ENCODE measurements around the gene SHFL. TPM values are rescaled to one million over a fixed set of nuclear protein-coding genes. Genes with fewer than 3 reads are reported as not detected.

Gene SHFL
- total RNA-seq, 2 experiments from 2014 or later = 21.9 to 28.5 TPM

DNA sequence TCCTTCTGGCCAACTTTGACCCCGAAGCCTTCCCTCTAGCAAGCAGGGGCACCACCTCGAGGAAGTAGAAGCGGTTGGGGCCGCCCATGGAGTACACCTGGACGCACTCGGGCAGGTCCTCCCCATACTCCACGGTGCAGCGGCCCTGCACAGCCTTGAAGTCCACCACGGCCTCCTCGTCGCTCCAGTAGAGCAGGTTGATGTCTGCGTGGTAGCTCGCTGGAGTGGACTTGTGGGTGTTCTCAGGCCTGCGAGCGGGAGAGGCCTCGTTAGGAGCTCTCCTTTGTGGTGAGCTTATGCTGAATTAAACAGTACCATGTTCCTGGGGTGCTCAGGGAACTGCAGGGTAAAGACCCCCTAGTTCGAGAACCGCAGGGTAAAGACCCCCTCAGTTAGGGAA, 55.9 kb downstream of the SHFL start:
- CTCF ChIA-PET (ENCODE audit: unreplicated experiment) = no interaction called here
- Histone ChIP-seq H3K9me2 (ENCODE audit: insufficient read depth, low read length) (no peaks in the 10 kb centered on the region), H3K4me2 (ENCODE audit: low read length) (no peak overlapping the region), H3K27ac (ENCODE audit: low read depth, low read length, poor library complexity, severe bottlenecking) (no peak overlapping the region), H4K20me1 (ENCODE audit: insufficient read depth, low read length) (peaks cover 5% of the 10 kb centered on the region; the same call in 1 of the 2 replicates), H2AFZ (ENCODE audit: low read length) (no peak overlapping the region), H3K79me2 (ENCODE audit: insufficient read depth, low read depth, low read length) (no peaks in the 10 kb centered on the region; the same call in 1 of the 2 replicates), H3K9me3 (ENCODE audit: low read length) (no peaks in the 10 kb centered on the region), H3K4me1 (ENCODE audit: insufficient read depth, low read length, poor library complexity, severe bottlenecking) (no peaks in the 10 kb centered on the region), H3K4me3 (ENCODE audit: low read depth, low read length, poor library complexity, severe bottlenecking) (no peak overlapping the region), H3K36me3 (ENCODE audit: insufficient read depth, low read length) (peaks cover 99% of the 10 kb centered on the region)
- POLR2A ChIA-PET = no interaction called here
- BruUV-seq (replicated peaks) = no TSS peak
- intact Hi-C loops (cut with micrococcal nuclease; ENCODE audit: unreplicated experiment) = no loop called here
- DNase-seq (ENCODE audit: low spot score) = no peak
- TF ChIP-seq, protein P1, sequence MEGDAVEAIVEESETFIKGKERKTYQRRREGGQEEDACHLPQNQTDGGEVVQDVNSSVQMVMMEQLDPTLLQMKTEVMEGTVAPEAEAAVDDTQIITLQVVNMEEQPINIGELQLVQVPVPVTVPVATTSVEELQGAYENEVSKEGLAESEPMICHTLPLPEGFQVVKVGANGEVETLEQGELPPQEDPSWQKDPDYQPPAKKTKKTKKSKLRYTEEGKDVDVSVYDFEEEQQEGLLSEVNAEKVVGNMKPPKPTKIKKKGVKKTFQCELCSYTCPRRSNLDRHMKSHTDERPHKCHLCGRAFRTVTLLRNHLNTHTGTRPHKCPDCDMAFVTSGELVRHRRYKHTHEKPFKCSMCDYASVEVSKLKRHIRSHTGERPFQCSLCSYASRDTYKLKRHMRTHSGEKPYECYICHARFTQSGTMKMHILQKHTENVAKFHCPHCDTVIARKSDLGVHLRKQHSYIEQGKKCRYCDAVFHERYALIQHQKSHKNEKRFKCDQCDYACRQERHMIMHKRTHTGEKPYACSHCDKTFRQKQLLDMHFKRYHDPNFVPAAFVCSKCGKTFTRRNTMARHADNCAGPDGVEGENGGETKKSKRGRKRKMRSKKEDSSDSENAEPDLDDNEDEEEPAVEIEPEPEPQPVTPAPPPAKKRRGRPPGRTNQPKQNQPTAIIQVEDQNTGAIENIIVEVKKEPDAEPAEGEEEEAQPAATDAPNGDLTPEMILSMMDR (conservative IDR thresholded peaks at IDR 0.05; ENCODE audit: low read length) = no peak
- no peak for TF ChIP-seq EZH2phosphoT487 (IDR thresholded peaks at IDR 0.05; ENCODE audit: borderline replicate concordance, low read depth, low read length)

Small RNA genes within 50 kb of the gene (microRNA-seq; reads per million reads assigned to microRNA genes)
- not detected for gene MIR5589 (ENCODE audit: borderline replicate concordance)

Small RNA genes within 50 kb of the gene (small RNA-seq; reads per million reads assigned to genes)
- gene MIR5589 = not detected
- gene SNORD105 = 66.8 reads per million, percentile 99 among the genes with 10 or more reads in this experiment
- gene SNORD105B = 1,705 reads per million, percentile 100 among the genes with 10 or more reads in this experiment

Other genes with a start within 250 kb of the SHFL start
- not detected in 2 replicates for gene OLFM2, start 149.8 kb upstream of the SHFL start, total RNA-seq (2014; rRNA removed; shearing (Covaris generic))
- gene OLFM2, start 149.8 kb upstream of the SHFL start, total RNA-seq (2022) = not detected in 2 replicates
- not detected in 2 replicates for gene COL5A3, start 75.8 kb upstream of the SHFL start, total RNA-seq (2014; rRNA removed; shearing (Covaris generic))
- not detected in 2 replicates for gene COL5A3, start 75.8 kb upstream of the SHFL start, total RNA-seq (2022)
- gene RDH8, start 72.8 kb upstream of the SHFL start, total RNA-seq (2014; rRNA removed; shearing (Covaris generic)) = not detected in 2 replicates
- gene RDH8, start 72.8 kb upstream of the SHFL start, total RNA-seq (2022) = not detected in 2 replicates
- gene ANGPTL6, start 16.4 kb downstream of the SHFL start, total RNA-seq (2014; rRNA removed; shearing (Covaris generic)) = 7.3 and 8.4 TPM in 2 replicates
- 8.3 and 10.1 TPM in 2 replicates for gene ANGPTL6, start 16.4 kb downstream of the SHFL start, total RNA-seq (2022)
- gene PPAN, start 20.0 kb downstream of the SHFL start, total RNA-seq (2014; rRNA removed; shearing (Covaris generic)) = 77.1 and 85.8 TPM in 2 replicates
- gene PPAN, start 20.0 kb downstream of the SHFL start, total RNA-seq (2022) = 88.3 and 116 TPM in 2 replicates
- gene P2RY11, start 25.4 kb downstream of the SHFL start, total RNA-seq (2014; rRNA removed; shearing (Covaris generic)) = 8.8 and 11.9 TPM in 2 replicates
- 31.1 and 43.3 TPM in 2 replicates for gene P2RY11, start 25.4 kb downstream of the SHFL start, total RNA-seq (2022)
- gene EIF3G, start 33.6 kb downstream of the SHFL start, total RNA-seq (2014; rRNA removed; shearing (Covaris generic)) = 255 and 287 TPM in 2 replicates
- 256 TPM in 2 replicates for gene EIF3G, start 33.6 kb downstream of the SHFL start, total RNA-seq (2022)
- 329 and 365 TPM in 2 replicates for gene DNMT1, start 108.6 kb downstream of the SHFL start, total RNA-seq (2014; rRNA removed; shearing (Covaris generic))
- 680 and 699 TPM in 2 replicates for gene DNMT1, start 108.6 kb downstream of the SHFL start, total RNA-seq (2022)
- 27.0 and 27.8 TPM in 2 replicates for gene S1PR2, start 145.0 kb downstream of the SHFL start, total RNA-seq (2014; rRNA removed; shearing (Covaris generic))
- gene S1PR2, start 145.0 kb downstream of the SHFL start, total RNA-seq (2022) = 51.6 and 64.5 TPM in 2 replicates
- 134 and 148 TPM in 2 replicates for gene MRPL4, start 165.9 kb downstream of the SHFL start, total RNA-seq (2014; rRNA removed; shearing (Covaris generic))
- 132 and 155 TPM in 2 replicates for gene MRPL4, start 165.9 kb downstream of the SHFL start, total RNA-seq (2022)
- gene ICAM1, start 184.8 kb downstream of the SHFL start, total RNA-seq (2014; rRNA removed; shearing (Covaris generic)) = 12.0 and 15.8 TPM in 2 replicates
- 13.4 and 13.5 TPM in 2 replicates for gene ICAM1, start 184.8 kb downstream of the SHFL start, total RNA-seq (2022)
- gene ICAM4, start 200.6 kb downstream of the SHFL start, total RNA-seq (2014; rRNA removed; shearing (Covaris generic)) = not detected in 2 replicates
- gene ICAM4, start 200.6 kb downstream of the SHFL start, total RNA-seq (2022) = 0.38 and 0.53 TPM in 2 replicates
- 2.7 and 6.4 TPM in 2 replicates for gene ICAM5, start 203.6 kb downstream of the SHFL start, total RNA-seq (2014; rRNA removed; shearing (Covaris generic))
- 10.8 and 12.6 TPM in 2 replicates for gene ICAM5, start 203.6 kb downstream of the SHFL start, total RNA-seq (2022)
- 2.3 and 8.8 TPM in 2 replicates for gene ZGLP1, start 223.5 kb downstream of the SHFL start, total RNA-seq (2014; rRNA removed; shearing (Covaris generic))
- 5.4 and 5.7 TPM in 2 replicates for gene ZGLP1, start 223.5 kb downstream of the SHFL start, total RNA-seq (2022)
- 17.2 and 28.8 TPM in 2 replicates for gene FDX2, start 229.7 kb downstream of the SHFL start, total RNA-seq (2014; rRNA removed; shearing (Covaris generic))
- 10.4 and 17.1 TPM in 2 replicates for gene FDX2, start 229.7 kb downstream of the SHFL start, total RNA-seq (2022)
- 21.6 and 35.7 TPM in 2 replicates for gene RAVER1, start 247.2 kb downstream of the SHFL start, total RNA-seq (2014; rRNA removed; shearing (Covaris generic))
- 90.7 and 95.8 TPM in 2 replicates for gene RAVER1, start 247.2 kb downstream of the SHFL start, total RNA-seq (2022)